Esophagus squamous epithelium (tissue), 5 donors: Measurements from ENCODE around the gene SLC38A5. TPM values are rescaled to one million over a fixed set of nuclear protein-coding genes. Genes with fewer than 3 reads are reported as not detected.

Experiments
- DNase-seq: peaks from one replicate; lab custom pipeline; 2025; lab: John Stamatoyannopoulos, UW
- H3K27ac ChIP-seq, 4 donors: fragments of 200-600 bp; sonication (generic); one replicate each; pipeline ENCODE4 v1.5.1; 2016 to 2019; ENCODE audit warnings: mild to moderate bottlenecking in 1 of 4
- H3K27me3 ChIP-seq, 4 donors: fragments of 200-600 bp; sonication (generic); 1 replicate in 3 of 4; 2 replicates in 1 of 4; pipeline versions ENCODE4 v1.5.1 to v1.6.0; 2017 to 2021; ENCODE audit warnings: antibody characterized with exemption in 1 of 4
- H3K36me3 ChIP-seq, 3 donors: fragments of 200-600 bp; sonication (generic); one replicate each; pipeline ENCODE4 v1.5.1; 2016 to 2019
- H3K4me1 ChIP-seq, 3 donors: fragments of 200-600 bp; sonication (generic); one replicate each; pipeline ENCODE4 v1.5.1; 2017 to 2019
- H3K4me3 ChIP-seq, 4 donors: fragments of 200-600 bp; sonication (generic); 1 replicate in 3 of 4; 2 replicates in 1 of 4; pipeline ENCODE4 v1.5.1; 2016 to 2019; ENCODE audit warnings: mild to moderate bottlenecking in 2 of 4, moderate library complexity in 1 of 4
- H3K9me3 ChIP-seq, 3 donors: fragments of 200-600 bp; sonication (generic); one replicate each; pipeline ENCODE4 v1.5.1; 2016 to 2019
- POLR2A ChIP-seq, 4 donors: fragments of 450-650 bp; IDR thresholded peaks; one replicate each; pipeline ENCODE4 v1.6.1; 2017; ENCODE audit warnings: antibody characterized with exemption in 4 of 4, mild to moderate bottlenecking in 4 of 4, moderate library complexity in 3 of 4
- WGBS, 2 donors: methylation state at CpG; one replicate each; pipeline ENCODE4 v1.1.5; 2018; 5-methylcytosine and 5-hydroxymethylcytosine counted together
- intact Hi-C: fragments of 100-400 bp; cut with DNase I; formaldehyde crosslinking; loops from one replicate; pipeline ENCODE4 v1.15.0; 2022
- total RNA-seq, 4 donors: library from RNA; depleted of rRNA; stranded (reverse); fragments of >200 nt; gene quantifications; one replicate each; pipeline ENCODE4 v1.1.0, GENCODE V29; 2016
- TF ChIP-seq, protein P1 (sequence below), 6 experiments: fragments of 450-650 bp in 4 of 6; fragments of 200-600 bp in 2 of 6; sonication (generic) in 2 of 6; IDR thresholded peaks; one replicate each; pipeline ENCODE4 v1.5.1; 2016 to 2019; ENCODE audit warnings: antibody characterized with exemption in 6 of 6, mild to moderate bottlenecking in 4 of 6, moderate library complexity in 4 of 6
- donor health status: DM: yes; HTN: yes; CAD: no.

Gene SLC38A5
- total RNA-seq, 4 donors from 2014 or later, result 9.6 to 25.4 (median 24.7) TPM

- Histone ChIP-seq H3K4me1 (peaks cover 0 to 24% (median 0%) of the 10 kb centered on the region in 3 donors), H3K36me3 (no peaks in the 10 kb centered on the region), H3K27me3 (no peaks in the 10 kb centered on the region), H3K9me3 (no peaks in the 10 kb centered on the region), H3K27ac (no peak overlapping the region), H3K4me3 (no peak overlapping the region)
- TF ChIP-seq, protein P1, sequence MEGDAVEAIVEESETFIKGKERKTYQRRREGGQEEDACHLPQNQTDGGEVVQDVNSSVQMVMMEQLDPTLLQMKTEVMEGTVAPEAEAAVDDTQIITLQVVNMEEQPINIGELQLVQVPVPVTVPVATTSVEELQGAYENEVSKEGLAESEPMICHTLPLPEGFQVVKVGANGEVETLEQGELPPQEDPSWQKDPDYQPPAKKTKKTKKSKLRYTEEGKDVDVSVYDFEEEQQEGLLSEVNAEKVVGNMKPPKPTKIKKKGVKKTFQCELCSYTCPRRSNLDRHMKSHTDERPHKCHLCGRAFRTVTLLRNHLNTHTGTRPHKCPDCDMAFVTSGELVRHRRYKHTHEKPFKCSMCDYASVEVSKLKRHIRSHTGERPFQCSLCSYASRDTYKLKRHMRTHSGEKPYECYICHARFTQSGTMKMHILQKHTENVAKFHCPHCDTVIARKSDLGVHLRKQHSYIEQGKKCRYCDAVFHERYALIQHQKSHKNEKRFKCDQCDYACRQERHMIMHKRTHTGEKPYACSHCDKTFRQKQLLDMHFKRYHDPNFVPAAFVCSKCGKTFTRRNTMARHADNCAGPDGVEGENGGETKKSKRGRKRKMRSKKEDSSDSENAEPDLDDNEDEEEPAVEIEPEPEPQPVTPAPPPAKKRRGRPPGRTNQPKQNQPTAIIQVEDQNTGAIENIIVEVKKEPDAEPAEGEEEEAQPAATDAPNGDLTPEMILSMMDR (IDR thresholded peaks at IDR 0.05), result no peak
- TF ChIP-seq POLR2A (IDR thresholded peaks at IDR 0.05), result no peak
- intact Hi-C loops, result no loop called here
- WGBS, 2 donors, result 0 to 73% methylated on average over 1 to 7 of the region's 7 CpGs
- DNase-seq, result no peak
Observed at GRCh38 chrX:48492293-48492910, 22.3 kb upstream of the SLC38A5 start.

DNA sequence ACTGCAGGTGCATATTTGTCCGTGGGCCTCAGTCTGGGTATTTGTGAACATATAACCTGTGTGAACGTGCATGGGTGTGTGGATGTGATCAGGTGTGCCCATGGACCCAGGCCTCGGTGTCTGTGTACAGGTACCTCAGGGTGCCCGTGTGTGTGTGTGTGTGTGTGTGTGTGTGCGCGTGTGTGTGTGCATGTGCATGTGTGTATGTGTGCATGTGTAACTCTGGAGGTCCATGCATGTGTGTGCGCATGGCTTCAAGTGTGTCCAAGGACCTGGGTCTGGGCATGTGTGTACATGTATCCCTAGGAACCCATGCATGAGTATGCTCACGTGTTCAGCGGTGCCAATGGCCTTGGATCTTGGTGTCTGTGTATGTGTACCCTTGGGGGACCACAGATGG, 21.7 kb upstream of the SLC38A5 start:
- no peaks in the 10 kb centered on the region for H3K27me3 ChIP-seq
- intact Hi-C loops, result no loop called here
- WGBS, 2 donors, result 68% methylated on average over 6 of the region's 9 CpGs; no CpG with 5 or more reads in 1 of the 2 donors
- H3K4me1 ChIP-seq, result peaks cover 0 to 24% (median 0%) of the 10 kb centered on the region in 3 donors
- DNase-seq, result no peak
- H3K4me3 ChIP-seq, result no peak overlapping the region
- no peaks in the 10 kb centered on the region for H3K9me3 ChIP-seq
- no peak for TF ChIP-seq POLR2A (IDR thresholded peaks at IDR 0.05)
- TF ChIP-seq, protein P1 (IDR thresholded peaks at IDR 0.05), result no peak
- H3K27ac ChIP-seq, result no peak overlapping the region
- no peaks in the 10 kb centered on the region for H3K36me3 ChIP-seq

- peaks cover 0 to 24% (median 0%) of the 10 kb centered on the region in 3 donors for H3K4me1 ChIP-seq
- H3K9me3 ChIP-seq, result no peaks in the 10 kb centered on the region
- WGBS, 2 donors, result 60% methylated on average over 8 of the region's 8 CpGs; no CpG with 5 or more reads in 1 of the 2 donors
- H3K27me3 ChIP-seq, result no peaks in the 10 kb centered on the region
- no peak overlapping the region for H3K4me3 ChIP-seq
- DNase-seq, result no peak
- TF ChIP-seq POLR2A (IDR thresholded peaks at IDR 0.05), result no peak
- TF ChIP-seq, protein P1 (IDR thresholded peaks at IDR 0.05), result no peak
- peaks cover 0 to 3% (median 0%) of the 10 kb centered on the region in 3 donors for H3K36me3 ChIP-seq
- intact Hi-C loops, result no loop called here
- peak overlapping the region in 3 of 4 donors; percentile 36 to 73 (median 61) for H3K27ac ChIP-seq
Observed at GRCh38 chrX:48490661-48491060, 20.6 kb upstream of the SLC38A5 start.

DNA sequence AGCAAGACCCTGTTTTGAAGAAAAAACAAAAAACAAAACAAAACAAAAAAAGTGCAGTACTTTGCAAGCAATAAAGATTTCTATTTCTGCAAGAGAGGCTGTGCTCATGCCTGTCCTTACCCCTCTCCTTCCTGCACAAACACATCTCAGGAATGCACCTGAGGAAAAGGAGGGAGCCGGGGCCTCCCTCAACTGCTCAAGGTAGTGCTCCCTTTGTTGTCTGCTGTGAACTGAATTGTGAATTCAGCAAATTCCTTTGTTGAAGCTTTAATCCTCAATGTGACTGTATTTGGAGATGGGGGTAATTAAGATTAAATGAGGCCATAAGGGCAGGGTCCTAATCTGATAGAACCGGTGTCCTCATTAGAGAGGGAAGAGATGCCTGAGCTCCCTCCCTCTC, 19.8 kb upstream of the SLC38A5 start:
- peaks cover 0 to 24% (median 0%) of the 10 kb centered on the region in 3 donors for H3K4me1 ChIP-seq
- H3K27ac ChIP-seq, result peak overlapping the region in 3 of 4 donors; percentile 36 to 73 (median 61)
- DNase-seq, result no peak
- WGBS, 2 donors, result 57 to 81% methylated on average over 1 to 2 of the region's 2 CpGs
- intact Hi-C loops, result no loop called here
- no peak overlapping the region for H3K4me3 ChIP-seq
- H3K27me3 ChIP-seq, result no peaks in the 10 kb centered on the region
- no peak for TF ChIP-seq POLR2A (IDR thresholded peaks at IDR 0.05)
- TF ChIP-seq, protein P1 (IDR thresholded peaks at IDR 0.05), result no peak
- H3K9me3 ChIP-seq, result no peaks in the 10 kb centered on the region
- H3K36me3 ChIP-seq, result peaks cover 0 to 10% (median 0%) of the 10 kb centered on the region in 3 donors

DNA sequence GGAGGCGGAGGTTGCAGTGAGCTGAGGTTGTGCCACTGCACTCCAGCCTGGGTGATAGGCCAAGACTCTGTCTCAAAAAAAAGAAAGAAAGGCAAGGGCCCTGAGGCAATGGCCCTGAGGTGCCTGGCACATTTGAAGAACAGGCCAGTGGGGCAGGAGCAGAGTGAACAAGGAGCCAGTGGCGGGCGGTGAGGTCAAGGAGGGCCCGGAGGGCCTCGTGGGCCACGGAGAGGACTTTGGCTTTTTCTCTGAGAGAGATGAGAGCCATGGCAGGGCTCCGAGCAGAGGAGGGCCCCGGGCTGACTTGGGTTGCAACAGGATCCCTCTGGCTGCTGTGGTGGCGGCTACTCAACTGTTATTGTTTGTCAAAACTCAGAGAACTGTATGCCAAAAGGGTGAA, 19.2 kb upstream of the SLC38A5 start:
- intact Hi-C loops, result no loop called here
- H3K9me3 ChIP-seq, result no peaks in the 10 kb centered on the region
- peaks cover 0 to 24% (median 0%) of the 10 kb centered on the region in 3 donors for H3K4me1 ChIP-seq
- H3K4me3 ChIP-seq, result no peak overlapping the region
- DNase-seq, result no peak
- peaks cover 0 to 16% (median 0%) of the 10 kb centered on the region in 3 donors for H3K36me3 ChIP-seq
- peak overlapping the region in 1 of 4 donors; percentile 25 for H3K27ac ChIP-seq
- 76 to 86% methylated on average over 1 to 8 of the region's 9 CpGs for WGBS, 2 donors
- no peaks in the 10 kb centered on the region for H3K27me3 ChIP-seq
- TF ChIP-seq, protein P1 (IDR thresholded peaks at IDR 0.05), result no peak
- no peak for TF ChIP-seq POLR2A (IDR thresholded peaks at IDR 0.05)
